GM21423 (cell line): ENCODE results near the gene KRT13.

Experiments
- ATAC-seq: cut with Tn5 transposase; IDR thresholded peaks from one replicate; pipeline ENCODE4 v1.9.1; 2021; ENCODE audit warnings: mild to moderate bottlenecking, moderate library complexity; ENCODE audit not compliant: unreplicated experiment

KRT13 gene

GRCh38 chr17:41537990-41538389 lies 32.6 kb upstream of the KRT13 start:
- ATAC-seq, result no peak

DNA sequence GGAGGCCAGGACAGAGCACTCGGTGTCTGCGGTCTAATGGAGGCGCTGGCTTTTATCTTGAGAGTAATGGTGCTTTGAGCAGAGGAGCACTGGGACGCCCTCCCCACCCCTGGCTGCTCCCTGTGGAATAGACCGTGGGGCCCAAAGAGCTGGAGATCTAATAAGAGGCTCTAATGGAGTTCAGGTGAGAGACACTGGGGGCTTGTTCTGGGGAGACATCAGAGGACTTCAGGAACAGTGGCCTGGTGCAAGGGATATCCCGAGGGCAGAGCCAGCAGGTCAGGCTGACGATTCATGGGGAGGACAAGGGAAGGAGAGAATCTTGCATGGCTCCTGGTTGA lies 32.2 kb upstream of the KRT13 start:
- no peak for ATAC-seq

- ATAC-seq, result no peak
Observed at GRCh38 chr17:41536741-41537613, 31.6 kb upstream of the KRT13 start.

DNA sequence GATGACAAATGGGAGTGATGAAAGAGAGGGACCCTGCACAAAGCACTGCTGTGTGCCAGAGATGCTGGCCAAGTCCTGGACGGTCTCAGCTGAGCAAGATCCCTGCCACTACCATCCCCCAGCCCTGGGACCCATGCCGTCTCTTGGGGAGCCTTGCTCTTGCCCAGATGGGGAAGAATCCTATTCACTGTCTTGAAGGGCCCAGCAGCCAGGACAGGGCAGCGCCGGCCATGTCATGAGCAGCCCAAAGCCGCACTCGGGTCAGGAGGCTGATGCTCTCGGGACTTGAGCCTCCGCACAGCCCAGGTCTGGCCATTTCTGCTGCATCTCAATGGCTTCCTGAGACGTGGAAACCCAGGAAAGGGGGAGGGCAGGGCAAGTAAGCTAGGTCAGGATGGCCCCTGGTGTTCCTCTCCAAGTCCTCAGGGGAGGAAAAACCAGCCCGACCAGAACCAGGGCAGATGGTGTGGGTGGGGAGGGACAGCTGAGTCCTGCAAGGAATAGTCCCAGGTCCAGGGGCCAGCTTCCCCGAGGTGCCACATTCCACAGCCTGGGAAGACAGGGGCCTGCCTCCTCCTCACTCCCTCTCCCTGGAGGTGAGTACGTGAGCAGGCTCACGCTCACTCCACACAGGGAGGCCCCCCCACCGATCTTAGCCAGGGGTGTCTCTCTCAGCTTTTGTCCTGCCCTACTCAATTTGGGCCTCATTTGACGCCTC lies 30.5 kb upstream of the KRT13 start:
- ATAC-seq, result no peak

DNA sequence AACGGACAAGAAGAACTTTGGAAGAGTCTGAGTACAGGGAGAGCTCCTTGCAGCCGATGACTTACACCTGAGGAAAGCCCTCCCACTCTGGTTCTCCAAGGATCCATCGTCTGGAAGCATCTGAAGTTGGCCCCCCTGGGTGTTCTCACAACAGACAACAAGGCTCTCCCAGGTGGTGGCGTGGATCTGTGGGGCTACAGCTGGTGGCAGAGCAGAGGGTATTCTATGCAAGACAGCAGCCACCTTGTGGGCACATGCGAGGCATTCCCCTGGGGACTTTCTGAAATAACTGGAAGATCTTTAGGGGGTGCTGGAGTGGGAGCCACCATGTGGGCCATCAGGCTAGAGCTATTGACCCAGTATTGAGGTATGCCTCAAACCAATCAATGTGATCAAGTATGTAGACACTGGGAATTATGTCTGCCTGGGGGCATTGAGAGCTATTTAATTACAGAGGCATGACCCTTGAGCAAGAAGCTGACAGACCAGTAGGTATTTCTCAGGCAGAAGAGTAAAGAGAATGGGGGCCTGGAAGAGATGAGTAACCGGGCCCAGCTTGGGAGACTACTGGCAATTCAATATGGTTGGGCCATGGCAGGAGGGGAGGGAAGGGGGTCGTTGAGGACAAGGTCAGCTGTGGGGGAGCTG lies 29.6 kb upstream of the KRT13 start:
- ATAC-seq, result no peak

GRCh38 chr17:41533613-41534012 lies 28.2 kb upstream of the KRT13 start:
- no peak for ATAC-seq

- ATAC-seq, result no peak
Observed at GRCh38 chr17:41532947-41533570, 27.6 kb upstream of the KRT13 start.

DNA sequence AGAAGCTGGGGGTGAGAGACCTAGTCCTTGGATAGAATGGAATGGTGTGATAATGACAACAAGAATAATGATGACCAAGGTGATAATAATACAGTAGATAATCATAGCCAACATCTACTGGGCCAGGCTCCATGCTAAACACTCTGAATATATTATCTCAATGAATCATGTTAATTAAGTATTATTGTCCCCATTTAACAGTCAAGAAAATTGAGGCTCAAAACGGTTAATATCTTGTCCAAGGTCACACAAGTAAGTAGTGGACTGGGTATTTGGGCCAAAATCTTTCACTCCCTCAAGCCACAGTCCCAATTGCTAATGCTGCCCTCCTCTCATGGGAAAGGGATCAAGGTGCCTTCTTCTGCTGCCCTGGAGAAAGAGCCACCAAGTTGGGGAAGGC lies 26.6 kb upstream of the KRT13 start:
- ATAC-seq, result no peak

GRCh38 chr17:41530062-41531048 lies 24.9 kb upstream of the KRT13 start:
- ATAC-seq, result no peak

- no peak for ATAC-seq
Observed at GRCh38 chr17:41529491-41529915, 24.1 kb upstream of the KRT13 start.

DNA sequence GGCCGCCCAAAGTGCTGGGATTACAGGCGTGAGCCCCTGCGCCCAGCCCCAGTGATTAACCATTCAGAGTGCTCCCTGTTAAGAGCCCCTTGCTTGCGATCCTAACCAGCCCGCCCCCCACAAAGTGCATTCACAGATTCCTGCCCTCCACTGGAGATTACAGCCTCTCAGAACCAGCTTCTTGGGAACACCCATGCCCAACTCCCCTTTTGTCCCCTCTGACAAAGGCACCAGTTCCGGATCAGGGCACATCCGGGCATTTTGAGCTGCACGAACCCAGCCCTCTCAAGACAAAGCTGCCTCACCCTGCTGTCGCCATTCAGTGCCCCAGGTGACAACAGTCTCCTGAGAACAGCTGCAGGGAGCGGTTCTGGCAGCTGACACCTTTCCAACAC lies 23.5 kb upstream of the KRT13 start:
- ATAC-seq, result no peak

DNA sequence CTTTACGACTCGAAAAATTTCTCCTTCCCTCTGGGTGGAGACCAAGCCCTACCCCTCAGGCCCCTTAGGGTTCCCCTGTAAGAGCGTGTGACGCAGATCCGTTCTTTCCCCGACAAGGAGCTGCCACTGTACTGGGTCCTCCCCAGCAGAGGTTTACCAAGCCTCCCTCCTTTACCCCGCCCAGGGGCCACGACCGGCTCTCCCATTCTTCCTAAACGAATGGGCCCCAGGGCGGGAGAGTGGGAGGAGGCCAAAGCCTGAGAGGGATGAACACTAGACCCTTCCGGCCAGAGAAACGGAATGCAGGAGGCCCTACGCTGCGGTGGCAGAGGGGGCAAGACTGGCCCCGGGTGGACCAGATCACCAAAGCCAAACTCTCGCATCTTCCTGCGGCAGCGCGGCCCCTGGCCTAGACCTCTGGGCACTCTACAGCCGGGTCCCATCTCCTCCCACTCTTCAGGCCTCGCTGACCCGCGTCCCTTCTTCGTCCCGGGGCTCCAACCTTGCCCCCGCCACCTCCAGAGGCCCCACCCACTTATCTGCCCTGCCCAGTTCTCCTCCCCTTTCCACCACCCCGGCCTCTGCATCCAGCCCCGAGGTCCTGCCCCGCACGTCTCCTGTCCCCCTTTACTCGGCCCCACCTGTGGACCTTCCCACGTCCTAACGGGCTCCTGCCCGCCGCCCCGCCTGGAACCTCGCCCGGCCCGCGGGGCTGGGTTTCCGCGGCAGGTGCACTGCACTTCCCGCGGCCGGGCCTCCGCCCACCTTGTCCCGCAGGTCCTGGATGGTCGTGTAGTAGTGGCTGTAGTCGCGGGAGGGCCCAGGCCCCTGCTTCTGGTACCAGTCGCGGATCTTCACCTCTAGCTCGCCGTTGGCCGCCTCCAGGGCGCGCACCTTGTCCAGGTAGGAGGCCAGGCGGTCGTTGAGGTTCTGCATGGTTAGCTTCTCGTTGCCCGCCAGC lies 21.9 kb upstream of the KRT13 start:
- ATAC-seq, result no peak

DNA sequence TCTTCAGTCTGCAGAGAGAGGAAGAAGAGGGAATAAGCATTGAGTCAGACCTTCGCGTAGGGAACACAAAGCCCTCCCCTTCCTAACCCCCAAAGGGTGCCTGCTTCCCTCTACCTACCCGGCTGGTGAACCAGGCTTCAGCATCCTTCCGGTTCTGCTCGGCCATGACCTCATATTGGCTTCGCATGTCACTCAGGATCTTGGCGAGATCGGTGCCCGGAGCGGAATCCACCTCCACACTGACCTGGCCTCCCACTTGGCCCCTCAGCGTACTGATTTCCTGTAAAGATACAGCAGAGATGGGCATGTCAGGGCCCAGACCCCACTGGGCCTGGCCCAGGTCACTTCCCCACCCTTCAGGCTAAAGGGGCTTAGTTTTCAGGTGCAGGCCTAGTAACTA lies 18.8 kb upstream of the KRT13 start:
- no peak for ATAC-seq

- no peak for ATAC-seq
Observed at GRCh38 chr17:41523787-41524186, 18.4 kb upstream of the KRT13 start.

GRCh38 chr17:41523225-41523593 lies 17.8 kb upstream of the KRT13 start:
- no peak for ATAC-seq

- no peak for ATAC-seq
Observed at GRCh38 chr17:41522301-41523224, 17.2 kb upstream of the KRT13 start.

DNA sequence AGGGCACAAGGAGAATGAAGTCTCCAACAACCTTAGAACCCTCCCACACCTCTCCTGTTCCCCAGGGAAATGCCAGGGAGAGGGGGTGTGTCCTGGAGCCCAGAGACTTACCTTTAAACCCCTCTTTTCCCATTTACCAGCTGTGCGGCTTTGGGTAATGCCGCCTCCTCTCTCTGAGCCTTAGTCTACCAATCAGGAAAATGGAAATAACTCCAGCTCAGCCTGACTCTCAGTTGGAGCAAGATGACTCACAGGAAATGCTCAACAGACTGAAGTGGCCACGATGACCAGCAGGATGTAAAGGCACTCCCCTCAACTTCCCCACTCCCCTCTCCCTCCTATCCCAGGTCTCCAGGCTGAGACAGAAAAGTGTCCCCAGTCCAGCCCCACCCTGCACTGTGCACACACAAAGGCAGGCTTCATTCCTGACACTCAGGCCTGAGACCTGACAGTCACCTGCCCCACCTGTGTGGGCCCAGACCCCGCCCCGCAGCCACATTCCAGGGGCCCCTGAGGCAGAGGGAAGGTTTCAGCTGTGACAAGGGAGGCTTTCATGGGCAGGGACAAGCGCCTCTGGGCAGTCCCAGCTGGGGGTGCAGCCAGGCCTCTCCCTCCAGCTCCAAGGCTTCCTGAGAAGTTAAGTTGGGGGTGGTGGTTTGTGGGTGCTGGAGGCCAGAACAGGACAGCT lies 16.3 kb upstream of the KRT13 start:
- ATAC-seq, result no peak
